Measurements from ENCODE around the gene EIF3CL.
"Not testable (repeated sequence)": the region's sequence is repeated elsewhere in the genome, so short reads cannot be mapped to it uniquely, and the experiment has no call there.

The EIF3CL gene

DNA sequence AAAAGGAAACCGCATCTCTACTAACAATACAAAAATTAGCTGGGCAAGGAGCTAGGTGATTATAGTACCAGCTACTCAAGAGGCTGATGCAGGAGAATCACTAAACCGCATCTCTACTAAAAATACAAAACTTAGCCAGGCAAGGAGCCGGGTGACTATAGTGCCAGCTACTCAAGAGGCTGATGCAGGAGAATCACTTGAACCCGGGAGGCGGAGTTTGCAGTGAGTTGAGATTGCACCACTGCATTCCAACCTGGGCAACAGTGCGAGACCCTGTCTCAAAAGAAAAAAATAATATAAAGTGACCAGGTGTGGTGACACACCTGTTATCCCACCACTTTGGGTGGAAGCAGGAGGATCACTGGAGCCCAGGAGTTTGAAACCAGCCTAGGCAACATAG, 65.4 kb downstream of the EIF3CL start:
- DNase-seq: not testable (repeated sequence)

DNA sequence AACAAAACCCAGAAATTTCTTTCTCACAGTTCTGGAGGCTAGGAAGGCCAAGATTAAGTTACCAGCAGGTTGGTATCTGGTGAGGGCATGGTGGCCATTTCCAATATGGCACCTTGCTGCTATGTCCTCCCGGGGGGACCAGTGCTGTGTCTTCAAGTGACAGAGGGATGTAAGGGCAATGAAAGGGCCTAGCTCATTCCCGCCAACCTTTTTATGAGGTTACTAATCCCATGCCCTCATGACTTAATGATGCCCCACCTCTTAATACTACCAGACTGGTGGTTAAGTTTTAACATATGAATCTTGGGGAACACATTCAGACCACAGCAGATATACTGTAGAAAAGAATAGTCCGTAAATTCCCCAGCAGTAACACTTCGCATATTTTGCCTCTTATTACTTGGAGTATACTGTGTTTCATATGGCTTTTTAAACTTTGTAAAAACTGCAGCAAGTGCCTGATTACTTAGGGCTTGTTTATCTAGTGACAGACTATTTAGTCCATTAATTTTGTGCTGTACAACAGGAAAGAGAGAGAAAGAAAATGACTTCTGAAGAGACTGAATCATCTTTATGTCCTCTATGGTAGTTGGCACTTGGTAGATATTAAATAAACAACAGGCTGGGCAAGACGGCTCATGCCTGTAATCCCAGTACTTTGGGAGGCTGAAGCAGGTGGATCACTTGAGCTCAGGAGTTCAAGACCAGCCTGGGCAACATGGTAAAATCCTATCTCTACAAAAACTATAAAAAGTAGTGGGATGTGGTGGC, 66.5 kb downstream of the EIF3CL start:
- DNase-seq: not testable (repeated sequence)

DNA sequence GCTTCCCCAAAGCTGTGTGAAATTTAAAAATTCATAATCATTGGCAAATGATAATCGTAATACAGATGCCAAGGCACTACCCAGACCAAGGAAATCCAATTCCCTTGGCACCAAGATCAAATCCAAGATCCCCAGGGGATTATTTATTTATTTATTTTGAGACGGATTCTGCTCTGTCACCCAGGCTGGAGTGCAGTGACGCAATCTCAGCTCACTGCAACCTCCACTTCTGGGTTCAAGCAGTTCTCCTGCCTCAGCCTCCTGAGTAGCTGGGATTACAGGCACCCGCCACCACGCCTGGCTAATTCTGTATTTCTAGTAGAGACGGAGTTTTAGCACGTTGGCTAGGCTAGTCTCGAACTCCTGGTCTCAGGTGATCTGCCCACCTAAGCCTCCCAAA, 68.0 kb downstream of the EIF3CL start:
- not testable (repeated sequence) for DNase-seq

DNA sequence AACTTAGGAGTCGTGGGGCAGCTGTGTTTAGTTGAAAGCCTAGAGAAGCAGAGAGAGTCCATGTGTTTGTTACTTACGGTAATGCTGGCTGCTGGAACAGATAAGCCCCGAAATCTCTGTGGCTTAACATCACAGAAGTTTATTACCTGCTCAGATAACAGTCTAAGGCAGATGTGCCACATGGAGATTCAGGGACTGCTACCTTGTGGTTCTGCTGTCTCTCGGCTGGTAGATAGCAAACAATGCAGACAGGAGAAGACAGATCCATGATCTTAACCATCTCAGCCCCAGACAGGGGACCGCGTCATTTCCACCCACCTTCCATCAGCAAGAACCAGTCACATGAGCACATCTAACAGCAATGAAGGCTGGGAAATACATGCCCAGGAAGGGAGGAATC, 71.0 kb downstream of the EIF3CL start:
- DNase-seq: not testable (repeated sequence)

DNA sequence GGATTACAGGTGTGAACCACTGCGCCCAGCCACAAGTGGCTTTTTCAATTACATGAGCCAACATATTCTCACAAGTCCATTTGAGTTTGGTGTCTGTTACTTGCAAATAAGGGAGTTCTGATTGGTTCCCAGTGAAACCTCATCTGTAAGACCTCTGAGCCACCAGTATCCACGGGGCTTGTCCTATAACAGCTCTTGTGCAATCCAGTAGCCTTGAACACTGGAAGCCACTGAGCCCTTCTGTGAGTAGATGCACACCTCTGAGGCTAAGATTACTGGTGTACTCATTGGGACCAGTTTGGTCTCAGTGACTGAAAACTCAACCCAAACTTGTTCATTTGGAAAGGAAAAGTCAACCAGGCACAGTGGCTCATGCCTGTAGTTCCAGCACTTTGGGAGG, 72.7 kb downstream of the EIF3CL start:
- not testable (repeated sequence) for DNase-seq

DNA sequence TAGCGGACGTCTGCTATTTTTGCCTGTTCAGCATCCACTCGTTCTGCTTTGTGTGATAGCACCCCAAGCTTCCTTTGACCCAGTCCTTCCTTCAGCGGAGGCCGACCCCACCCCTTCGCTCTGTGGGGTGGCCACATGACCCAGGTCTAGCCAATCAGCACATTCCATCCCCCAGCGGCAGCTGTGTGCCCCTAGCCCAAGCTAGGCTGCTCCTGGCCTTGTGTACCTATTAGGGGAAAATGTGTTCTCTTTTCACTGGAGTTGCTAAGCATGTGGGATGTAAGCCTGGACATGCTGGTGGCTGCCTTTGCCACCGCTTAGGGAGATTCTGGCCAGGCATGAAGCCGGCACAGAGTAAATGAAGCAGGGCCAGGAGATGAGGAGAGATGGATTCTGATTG, 73.4 kb downstream of the EIF3CL start:
- DNase-seq: peak in 3 of 6 experiments; percentile 7 to 17 (median 8)

All from stimulated activated naive CD4-positive, alpha-beta T cell (primary cell).